Prostate gland (tissue), 2 donors: ENCODE measurements around the gene SNRPB.

Source experiments
- CTCF ChIP-seq, 4 experiments: fragments of 200-600 bp in 2 of 4; fragments of 450-650 bp in 2 of 4; sonication (generic) in 2 of 4; IDR thresholded peaks; 1 replicate in 3 of 4; 2 replicates in 1 of 4; pipeline ENCODE4 v1.5.1; 2016 to 2019; ENCODE audit warnings: antibody characterized with exemption in 4 of 4, mild to moderate bottlenecking in 2 of 4, moderate library complexity in 2 of 4
- POLR2A ChIP-seq: fragments of 450-650 bp; IDR thresholded peaks from one replicate; pipeline ENCODE4 v1.6.1; 2016; ENCODE audit warnings: antibody characterized with exemption, mild to moderate bottlenecking
- POLR2AphosphoS5 ChIP-seq: sonication (generic); formaldehyde crosslinking; IDR thresholded peaks from one replicate; pipeline ENCODE4 v1.6.1; 2017; ENCODE audit warnings: antibody characterized with exemption

GRCh38 chr20:2519115-2519809 lies 48.7 kb upstream of the SNRPB start:
- TF ChIP-seq CTCF (IDR thresholded peaks at IDR 0.05) (no peak), POLR2A (no peak), POLR2AphosphoS5 (no peak)
